Activated T-cell treated with anti-CD3 and anti-CD28 coated beads, Interleukin-2, amount 50 U/mL, for 48 hours (primary cell): ENCODE data around the gene XYLT1.

ENCODE experiments used
- DNase-seq, 2 experiments: peaks; one replicate each; pipeline ENCODE4 v3.0.0-alpha.2; 2020

The XYLT1 gene

GRCh38 chr16:17246268-17246885 lies 224.4 kb downstream of the XYLT1 start:
- DNase-seq = no peak

DNA sequence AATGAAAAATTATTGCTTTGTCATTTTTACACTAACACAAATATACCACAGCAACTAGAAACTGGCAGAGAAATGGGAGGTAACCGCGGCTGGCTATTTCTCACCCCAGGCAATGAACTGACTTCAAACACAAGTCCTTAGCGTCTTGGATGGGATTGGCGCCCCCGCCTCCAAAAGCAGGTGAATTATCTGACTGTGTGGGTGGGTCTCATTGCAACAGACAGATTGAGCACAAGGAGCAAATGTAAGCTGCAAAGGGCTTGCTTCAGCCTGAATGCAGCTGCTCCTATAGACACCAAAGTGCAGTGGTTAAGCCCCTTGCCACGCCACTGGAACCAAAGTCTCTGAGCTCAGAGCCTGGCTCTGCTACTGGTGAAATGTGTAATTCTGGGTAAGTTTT lies 225.0 kb downstream of the XYLT1 start:
- no peak for DNase-seq

DNA sequence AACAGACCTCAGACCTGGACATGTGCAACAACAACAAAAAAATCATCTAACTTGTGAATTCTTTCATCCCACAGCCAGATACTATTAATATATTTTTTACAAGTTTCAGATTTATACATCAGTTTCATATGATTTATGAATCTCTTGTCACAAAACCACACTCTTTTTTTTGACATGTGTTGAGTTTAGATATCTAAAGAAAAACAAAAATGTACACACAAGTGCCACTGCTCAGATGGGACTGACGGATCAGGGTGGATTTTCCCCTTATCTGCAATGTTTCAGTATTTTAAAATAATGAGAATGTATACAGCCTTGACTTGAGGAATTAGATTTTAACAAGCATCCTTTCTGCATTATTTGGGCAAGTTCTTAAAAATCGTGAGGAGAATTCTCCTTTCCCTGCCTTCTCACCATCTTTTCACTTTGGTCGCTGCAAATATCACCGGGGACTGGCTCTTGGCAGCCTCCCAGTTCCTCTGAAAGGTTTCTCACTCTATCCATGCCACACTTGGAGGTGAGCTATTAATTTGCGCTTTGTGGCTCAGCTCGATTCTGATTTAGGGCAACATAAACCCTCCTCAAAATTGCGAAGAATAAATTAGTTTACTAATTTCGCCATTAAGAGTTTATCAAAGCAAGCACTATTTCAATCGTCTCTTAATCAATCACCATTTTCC lies 225.7 kb downstream of the XYLT1 start:
- DNase-seq = no peak

DNA sequence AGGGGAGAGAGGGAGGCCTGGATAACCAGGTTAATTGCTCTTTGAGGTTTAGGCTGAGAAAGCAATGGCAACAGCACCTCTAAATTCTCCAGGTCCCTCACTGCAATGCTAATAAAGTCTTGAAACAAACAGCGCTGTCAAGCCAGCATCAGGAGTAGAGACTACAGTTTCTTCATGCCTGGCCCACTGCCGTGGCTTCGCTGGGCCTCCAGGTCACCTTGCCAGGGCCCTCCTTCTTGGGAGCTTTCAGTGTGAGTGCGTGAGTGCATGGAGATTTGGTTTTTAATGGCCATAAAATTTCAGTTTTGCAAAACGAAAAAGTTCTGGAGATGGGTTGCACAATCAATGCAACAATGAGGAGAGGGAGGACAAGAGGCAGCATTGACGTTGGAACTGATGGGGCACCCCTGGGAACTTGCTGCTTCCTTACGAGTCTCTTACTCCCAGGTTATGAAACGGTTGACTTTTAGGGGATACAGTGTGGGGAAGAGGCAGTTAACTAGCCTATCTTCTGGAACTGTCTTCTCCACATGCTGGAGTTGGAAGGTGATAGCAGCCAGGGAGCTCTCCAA lies 229.4 kb downstream of the XYLT1 start:
- DNase-seq = no peak

- DNase-seq = peak; percentile 58 to 61
Measured at GRCh38 chr16:17238285-17239028, 232.3 kb downstream of the XYLT1 start.

DNA sequence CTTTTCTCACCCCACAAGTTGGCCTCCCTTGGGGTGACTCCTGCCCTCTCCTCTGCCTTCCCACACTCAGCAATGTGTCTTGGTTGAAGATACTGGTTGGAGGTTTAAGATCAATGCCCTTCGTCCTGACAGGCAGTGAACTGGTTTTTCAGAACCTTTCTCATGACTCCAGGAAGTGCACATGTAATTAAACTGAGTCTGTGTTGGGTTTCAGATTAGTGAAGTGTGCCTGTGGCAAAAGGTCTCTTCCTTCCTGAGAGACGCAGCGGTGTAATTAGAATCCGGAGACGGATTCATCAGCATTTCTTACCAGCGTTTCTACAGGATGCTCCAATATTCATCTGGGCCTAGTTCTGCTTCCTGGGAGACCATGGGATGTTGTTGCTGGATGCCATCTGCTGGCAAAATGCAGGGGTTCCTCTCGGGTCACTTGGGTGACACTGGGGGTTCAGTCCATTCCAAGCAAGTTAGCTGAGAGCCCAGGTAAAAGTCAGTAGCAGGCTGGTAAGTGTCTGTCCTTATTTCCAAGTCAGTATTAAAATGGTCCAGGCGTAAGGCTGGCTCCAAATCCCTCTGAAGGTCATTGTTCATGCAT lies 233.3 kb downstream of the XYLT1 start:
- no peak for DNase-seq

DNA sequence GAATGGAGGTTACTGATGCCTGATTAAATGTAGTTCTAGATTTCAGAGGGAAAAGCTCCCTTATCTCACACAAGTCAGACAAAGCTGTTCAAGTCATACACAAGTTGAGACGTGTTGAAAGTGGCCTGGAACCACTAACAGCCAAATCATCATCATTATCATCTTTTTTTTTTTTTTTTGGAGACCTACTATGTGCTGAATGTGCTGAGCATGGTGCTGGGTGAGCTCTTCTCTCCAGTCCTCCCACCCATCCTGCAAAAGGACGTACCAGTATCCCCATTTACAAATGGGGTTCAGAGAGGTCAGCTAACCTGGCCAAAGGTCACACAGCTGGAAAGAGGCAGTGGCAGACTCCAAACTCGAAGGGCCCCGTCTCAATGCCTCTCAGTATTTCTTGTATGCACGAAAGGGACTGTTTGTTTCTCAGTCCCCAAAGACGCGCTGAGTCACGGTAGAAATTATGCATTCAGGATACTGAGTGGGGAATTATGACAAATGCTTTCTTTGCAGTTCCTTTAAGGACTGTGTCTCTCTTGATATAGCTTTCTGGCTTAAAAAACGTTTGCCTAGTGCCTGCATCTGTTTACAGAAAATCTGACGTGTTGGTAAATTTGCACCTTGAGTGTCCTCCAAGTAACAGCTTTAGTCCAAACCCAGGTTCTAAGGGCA lies 235.5 kb downstream of the XYLT1 start:
- peak in 1 of 2 experiments; percentile 25 for DNase-seq

DNA sequence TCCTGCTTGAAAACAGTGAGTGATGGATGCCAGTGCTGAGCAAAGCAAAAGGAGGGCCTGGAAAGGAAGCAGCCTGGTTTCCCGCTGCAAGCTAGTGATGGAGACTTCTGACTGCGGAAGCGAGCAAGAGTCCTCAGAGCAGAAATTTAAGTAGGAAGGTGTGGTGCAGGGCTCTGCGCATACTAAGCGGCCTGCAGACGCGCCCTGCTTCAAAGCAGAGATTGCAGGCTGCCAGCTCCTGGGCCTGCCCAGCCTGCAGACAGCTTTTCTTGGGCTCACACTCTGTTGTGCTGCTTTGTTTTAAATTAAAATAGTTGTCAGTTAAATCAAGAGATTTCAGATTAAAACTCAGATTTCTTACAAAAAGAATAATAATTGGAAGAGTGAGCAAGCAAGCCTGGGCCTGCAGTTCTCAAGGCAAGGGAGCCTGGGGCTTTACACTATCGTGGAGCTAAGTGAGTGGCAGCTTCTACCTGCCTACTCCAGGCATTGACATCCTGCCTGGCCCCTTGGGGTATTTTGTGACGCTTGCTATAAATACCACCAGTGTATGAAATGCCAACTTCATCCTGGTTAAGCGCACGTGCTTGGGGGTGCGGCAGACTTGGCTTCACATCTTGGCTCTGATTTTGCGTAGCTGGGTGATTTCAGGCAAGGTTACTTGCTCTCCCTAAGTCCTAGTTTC lies 237.3 kb downstream of the XYLT1 start:
- no peak for DNase-seq

- DNase-seq = no peak
Measured at GRCh38 chr16:17232487-17232886, 238.3 kb downstream of the XYLT1 start.

DNA sequence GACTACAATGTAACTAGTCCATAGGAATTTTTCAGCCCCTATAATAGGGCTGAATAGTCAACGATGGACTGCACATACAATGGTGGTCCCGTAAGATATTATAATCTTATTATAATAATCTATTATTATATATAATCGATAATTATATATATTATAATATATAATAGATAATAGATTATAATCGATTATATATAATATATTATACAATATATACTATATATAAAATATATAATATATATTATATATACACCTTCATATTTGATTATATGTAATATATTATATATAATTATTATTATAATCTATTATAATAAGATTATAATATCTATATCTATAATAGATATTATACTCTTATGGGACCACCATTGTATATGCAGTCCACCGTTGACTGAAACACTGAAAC lies 238.8 kb downstream of the XYLT1 start:
- no peak for DNase-seq

DNA sequence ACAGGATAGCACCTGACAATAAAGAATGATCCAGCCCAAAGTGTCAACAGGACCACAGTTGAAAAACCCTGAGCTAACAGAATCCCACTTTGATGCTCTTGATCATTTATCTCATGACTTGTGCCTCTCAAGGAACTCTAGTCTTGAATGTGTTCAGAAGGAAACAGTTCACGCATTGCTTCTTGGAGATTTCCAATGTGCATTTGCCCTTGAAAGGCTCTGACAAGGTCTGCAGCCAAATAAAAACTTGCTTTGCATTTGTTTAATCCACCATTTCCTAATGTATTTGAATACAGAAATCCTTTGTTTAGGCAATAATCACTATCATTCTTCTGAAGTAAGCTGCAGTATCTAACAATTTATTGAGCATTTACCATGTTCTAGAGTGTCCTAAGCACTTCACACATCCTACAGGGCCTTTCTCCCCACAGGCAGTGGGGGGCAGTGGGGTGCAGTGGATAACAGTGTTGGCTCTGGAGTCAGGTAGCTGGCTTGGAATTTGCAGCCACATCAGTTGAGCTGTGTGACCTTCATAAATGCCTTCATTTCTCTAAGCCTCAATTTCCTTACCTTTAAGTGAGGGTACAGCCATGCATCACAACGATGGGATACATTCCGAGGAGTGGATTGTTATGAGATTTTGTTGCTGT lies 239.7 kb downstream of the XYLT1 start:
- DNase-seq = no peak

GRCh38 chr16:17229766-17230165 lies 241.0 kb downstream of the XYLT1 start:
- DNase-seq = no peak

DNA sequence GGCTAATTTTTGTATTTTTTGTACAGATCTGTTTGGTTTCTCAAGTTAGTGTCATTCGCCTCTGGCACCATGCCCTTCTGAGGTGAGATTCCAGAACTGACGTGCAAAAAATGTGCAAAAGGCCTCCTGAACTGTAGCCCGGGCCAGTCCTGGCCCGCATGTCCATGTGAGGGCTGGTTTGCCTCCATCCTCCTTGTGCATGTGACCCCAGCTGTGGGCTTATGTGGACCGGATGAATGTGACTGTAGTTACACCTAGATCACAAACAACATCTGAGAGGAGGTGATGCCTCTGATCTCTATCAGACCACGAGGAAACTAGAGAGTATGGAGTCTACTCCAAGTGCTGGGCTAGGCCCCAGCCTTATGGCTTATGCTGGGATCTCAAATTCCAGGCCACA lies 241.6 kb downstream of the XYLT1 start:
- DNase-seq = no peak

- DNase-seq = no peak
Measured at GRCh38 chr16:17228708-17229055, 242.1 kb downstream of the XYLT1 start.

GRCh38 chr16:17228048-17228707 lies 242.6 kb downstream of the XYLT1 start:
- DNase-seq = no peak

GRCh38 chr16:17227278-17227677 lies 243.5 kb downstream of the XYLT1 start:
- no peak for DNase-seq

DNA sequence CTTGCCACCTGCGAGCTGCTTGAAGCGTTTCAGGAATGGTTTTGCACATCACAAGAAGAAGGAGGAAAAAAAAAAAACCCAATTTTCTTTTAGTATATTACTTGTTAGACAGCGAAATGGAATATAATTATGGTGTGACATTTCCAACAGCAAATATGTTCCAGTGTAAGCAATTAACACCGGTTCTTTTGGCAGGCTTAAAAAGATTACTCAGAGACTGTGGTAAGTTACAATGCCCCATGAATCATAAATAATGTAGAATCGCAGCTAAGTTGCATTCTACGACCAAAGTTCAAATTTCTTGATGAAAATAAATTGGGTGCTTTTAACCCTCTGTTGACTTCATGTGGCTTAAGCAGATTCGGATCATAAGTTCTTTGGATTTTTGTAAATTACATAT lies 245.2 kb downstream of the XYLT1 start:
- no peak for DNase-seq

DNA sequence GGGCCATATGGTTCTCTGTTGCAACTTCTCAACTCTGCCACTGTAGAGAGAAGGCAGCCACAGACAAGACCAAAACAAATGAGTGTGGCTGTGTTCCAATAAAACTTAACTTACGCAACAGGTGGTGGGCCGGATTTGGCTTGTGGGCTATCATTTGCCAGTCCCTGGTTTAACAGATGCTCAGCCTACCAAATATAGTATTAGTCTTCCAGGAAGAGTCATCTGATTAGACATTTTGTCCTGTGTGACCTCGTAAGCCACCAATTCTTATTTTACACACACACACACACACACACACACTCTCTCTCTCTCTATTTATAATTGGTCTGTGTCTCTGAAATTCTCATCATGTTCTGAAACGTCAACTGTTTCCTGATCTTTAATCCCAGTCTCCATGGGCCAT lies 245.9 kb downstream of the XYLT1 start:
- DNase-seq = peak; percentile 28 to 34

DNA sequence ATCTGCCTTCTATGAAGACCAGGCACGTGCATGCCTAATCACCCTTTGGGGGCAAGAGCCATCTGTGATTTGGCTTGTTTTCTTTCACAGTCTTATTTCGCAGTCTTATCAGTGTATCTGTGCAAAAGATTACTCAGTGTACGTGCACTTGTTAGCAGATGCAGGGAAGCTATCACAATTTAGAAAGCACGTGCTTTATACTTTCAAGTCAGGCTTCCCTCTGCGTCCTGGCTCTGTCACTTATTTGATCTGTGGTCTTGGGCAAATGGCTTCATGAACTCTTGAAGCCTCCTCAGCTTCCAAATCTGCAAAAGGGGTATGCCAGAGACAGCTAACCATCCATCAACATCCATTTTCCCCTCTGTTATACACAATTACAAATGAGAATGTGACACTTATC lies 246.4 kb downstream of the XYLT1 start:
- DNase-seq = no peak

DNA sequence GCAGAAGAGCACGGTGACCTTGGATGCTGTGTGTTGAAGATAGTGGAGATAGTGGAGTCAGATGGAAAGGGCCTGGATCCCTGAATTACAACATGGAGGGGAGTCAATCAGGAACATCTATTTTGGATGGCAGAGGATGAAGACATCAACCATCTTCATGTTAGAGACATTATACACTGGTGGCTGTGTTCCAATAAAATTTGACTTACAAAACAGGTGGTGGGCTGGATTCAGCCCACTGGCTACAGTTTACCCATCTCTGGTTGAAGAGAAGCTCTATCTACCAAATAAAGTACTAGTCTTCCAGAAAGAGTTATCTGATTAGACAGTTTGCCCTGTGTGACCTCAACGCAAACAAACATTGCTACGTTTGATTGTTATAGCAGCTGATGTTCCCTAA lies 247.2 kb downstream of the XYLT1 start:
- no peak for DNase-seq

DNA sequence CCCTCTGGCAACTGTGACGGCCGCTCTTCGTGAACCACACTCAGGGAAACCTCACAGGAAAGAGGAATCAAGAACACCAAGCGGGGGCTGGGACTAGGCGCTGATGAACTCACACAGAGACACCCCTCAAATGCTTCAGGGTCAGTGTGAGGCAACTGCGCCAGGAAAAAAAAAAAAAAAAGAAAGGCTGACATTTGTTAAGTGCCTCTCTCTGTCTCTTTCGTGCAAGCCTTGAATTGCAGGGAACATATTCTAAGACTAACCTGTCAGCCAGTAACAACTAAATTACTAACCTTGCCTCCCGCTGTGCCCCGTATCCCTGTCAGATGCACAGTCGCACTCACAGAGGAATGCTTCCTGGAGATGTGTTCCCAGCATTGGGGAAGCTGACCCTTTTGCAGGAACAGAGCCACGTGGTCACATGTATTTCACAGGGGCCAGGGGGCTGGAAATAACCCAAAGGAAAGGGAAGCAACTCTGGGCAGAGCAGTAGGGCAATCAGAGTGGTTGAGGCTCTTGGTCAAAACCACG lies 247.8 kb downstream of the XYLT1 start:
- no peak for DNase-seq
